Fibroblast of mammary gland (primary cell): Measurements from ENCODE around the gene ODAD2.

Source experiments
- DNase-seq: peaks from one replicate; pipeline ENCODE4 v3.0.0-alpha.2; 2010; ENCODE audit warnings: low read depth
- H3K4me3 ChIP-seq: 2 replicates; pipeline ENCODE4 v1.5.1; 2011; ENCODE audit warnings: low read depth, mild to moderate bottlenecking, low read length, moderate library complexity; ENCODE audit not compliant: control insufficient read depth
- TF ChIP-seq, protein P1 (sequence below): conservative IDR thresholded peaks from 2 replicates; pipeline ENCODE4 v1.5.1; 2011; ENCODE audit warnings: low read depth, low read length, inconsistent platforms; ENCODE audit not compliant: control insufficient read depth, insufficient read depth

The ODAD2 gene

DNA sequence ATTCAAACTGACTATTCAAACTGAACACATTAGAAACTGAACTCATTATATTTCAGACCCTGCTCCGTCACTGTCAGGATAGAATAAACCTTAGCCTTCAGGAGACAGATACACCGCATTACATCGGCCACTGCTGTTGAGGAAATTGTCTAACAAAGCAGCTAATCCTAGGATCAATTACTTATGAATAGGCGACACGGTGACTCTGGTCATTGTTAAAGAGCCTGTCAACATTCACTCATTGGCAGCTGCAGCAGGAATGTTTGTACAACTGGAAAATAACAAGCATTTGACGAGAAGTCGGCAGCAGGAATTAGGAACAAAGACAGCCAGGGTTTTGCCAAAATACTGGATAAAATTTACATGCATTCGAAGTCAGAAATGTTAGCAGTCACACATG lies 141.3 kb downstream of the ODAD2 start:
- H3K4me3 ChIP-seq: no peak overlapping the region
- DNase-seq: no peak
- TF ChIP-seq, protein P1, sequence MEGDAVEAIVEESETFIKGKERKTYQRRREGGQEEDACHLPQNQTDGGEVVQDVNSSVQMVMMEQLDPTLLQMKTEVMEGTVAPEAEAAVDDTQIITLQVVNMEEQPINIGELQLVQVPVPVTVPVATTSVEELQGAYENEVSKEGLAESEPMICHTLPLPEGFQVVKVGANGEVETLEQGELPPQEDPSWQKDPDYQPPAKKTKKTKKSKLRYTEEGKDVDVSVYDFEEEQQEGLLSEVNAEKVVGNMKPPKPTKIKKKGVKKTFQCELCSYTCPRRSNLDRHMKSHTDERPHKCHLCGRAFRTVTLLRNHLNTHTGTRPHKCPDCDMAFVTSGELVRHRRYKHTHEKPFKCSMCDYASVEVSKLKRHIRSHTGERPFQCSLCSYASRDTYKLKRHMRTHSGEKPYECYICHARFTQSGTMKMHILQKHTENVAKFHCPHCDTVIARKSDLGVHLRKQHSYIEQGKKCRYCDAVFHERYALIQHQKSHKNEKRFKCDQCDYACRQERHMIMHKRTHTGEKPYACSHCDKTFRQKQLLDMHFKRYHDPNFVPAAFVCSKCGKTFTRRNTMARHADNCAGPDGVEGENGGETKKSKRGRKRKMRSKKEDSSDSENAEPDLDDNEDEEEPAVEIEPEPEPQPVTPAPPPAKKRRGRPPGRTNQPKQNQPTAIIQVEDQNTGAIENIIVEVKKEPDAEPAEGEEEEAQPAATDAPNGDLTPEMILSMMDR: no peak

DNA sequence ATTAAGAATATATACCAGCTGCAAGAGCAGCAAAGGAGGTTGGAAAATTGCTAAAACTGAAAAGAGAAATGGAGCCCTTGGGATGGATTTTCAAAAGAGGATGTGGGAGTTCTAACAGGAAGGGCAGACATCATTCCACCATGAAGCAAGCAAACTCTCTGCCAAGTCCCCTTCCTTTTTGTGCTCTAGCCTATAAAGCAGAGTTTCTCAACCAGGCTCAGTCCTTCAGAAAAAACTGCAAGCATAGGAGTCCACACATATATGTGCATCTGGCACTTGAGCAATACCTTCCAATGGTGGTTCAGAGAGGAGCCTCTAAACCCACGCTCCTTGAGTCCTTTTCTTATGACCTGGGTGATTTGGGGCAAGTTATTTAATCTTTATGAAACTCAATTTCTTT lies 154.7 kb downstream of the ODAD2 start:
- no peak for DNase-seq
- no peak overlapping the region for H3K4me3 ChIP-seq
- TF ChIP-seq, protein P1: no peak

DNA sequence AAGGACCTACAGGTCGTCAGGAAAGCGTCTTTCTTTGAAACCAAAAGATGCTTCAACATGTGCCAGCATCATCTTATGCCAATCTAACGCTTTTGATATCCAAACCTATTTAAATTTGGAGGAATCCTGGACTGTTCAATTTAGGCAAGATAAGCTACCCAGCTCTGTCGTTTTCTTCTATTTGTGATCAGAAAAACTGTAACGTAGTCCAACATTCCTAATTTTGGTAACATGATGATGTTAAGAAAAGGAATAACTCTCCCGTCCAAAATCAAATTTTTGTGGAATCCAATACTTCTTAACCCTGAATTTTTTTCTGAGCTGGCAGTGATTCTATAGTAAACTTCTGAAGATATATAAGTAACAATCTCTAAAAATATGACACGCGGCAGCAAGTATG lies 160.0 kb downstream of the ODAD2 start:
- TF ChIP-seq, protein P1: no peak
- H3K4me3 ChIP-seq: no peak overlapping the region
- no peak for DNase-seq

DNA sequence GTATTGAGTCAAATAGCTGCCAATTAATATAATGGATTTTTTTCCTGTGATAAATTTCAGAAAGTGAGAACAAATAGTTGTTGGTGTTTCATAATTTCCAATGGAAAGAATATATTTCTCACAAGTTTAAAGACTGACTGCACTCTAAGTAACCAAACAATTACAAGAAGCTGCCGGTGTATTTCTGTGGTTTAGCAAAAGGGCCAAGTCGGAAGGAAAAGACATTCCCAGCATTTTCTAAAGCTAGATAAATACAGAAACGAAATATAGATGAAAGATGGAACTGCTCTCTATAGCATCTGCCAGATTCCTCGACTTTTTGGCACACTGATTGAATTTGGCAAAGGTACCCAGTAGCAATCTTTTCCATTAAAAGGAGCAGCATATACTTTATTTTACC lies 160.5 kb downstream of the ODAD2 start:
- no peak for DNase-seq

DNA sequence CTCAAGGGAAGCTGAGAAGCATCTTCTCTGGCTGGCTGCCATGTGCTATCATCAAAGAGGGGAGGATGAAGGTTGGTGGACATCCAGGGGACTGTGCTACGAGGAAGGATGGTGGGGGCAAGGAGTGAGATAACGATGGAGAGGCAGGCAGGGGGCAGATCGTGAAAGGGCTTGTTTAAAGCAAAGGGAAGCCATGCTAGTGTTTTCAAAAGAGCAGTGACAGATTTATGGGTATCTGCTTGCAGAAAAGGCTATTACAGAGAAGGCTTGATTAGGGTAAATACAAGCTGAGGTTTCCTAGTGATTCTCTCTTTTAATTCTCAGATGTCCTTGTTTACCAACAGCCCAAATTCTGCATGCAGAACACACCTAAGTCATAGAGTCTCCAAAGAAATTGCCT lies 164.4 kb downstream of the ODAD2 start:
- H3K4me3 ChIP-seq: no peak overlapping the region
- no peak for DNase-seq
- TF ChIP-seq, protein P1: no peak

More for the DNA sequence above, 160.5 kb downstream of the ODAD2 start:
- TF ChIP-seq, protein P1: no peak
- H3K4me3 ChIP-seq: no peak overlapping the region

DNA sequence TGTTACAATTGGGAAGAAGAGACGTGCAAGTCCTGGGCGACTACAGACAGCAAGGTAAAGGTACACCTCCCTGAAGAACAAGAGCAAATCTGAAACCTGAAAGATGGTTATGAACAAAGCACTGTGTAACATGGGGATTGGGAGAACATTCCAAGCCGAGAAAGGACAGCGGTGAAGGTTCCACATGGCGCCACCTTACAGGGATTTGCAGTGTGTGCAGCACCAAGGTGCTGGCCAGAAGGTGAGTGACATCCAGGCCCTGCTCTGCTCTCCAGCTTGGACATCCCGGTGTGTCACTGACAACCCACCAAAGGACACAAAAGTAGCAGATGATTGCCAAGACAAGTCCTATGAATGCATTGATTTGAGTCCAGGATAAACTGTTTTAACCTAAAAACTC lies 165.1 kb downstream of the ODAD2 start:
- TF ChIP-seq, protein P1: no peak

DNA sequence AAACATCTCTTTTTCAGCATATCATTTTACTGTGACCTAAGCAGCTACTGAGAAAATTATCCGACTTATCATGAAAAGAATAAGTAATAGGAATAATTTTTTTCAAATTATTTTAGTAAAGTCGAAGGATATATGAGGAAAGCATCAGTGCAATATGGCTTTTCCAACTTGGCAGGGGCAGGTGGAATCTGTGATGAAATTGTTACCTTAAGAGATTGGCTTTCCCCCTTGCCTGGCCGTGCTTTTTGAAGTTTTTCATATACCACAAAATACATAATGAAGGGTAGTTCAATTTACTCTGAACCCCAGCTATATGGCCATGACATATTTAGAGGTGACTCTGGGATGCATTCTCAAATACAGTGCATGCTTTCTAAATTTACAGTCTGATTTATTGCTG lies 166.1 kb downstream of the ODAD2 start:
- DNase-seq: no peak
- no peak overlapping the region for H3K4me3 ChIP-seq
- TF ChIP-seq, protein P1: no peak

More for the DNA sequence above, 165.1 kb downstream of the ODAD2 start:
- no peak overlapping the region for H3K4me3 ChIP-seq
- DNase-seq: no peak
